Adrenal gland (tissue), 5 donors: ENCODE measurements around the gene MARS1.

Source experiments
- CTCF ChIP-seq, 6 experiments: fragments of 450-650 bp in 4 of 6; fragments of 200-600 bp in 2 of 6; sonication (generic) in 1 of 6; IDR thresholded peaks; 1 replicate in 5 of 6; 2 replicates in 1 of 6; pipeline versions ENCODE4 v1.5.1 to v1.8.0; 2016 to 2021; ENCODE audit warnings: antibody characterized with exemption in 6 of 6, mild to moderate bottlenecking in 2 of 6, moderate library complexity in 1 of 6
- POLR2A ChIP-seq, 2 donors: fragments of 450-650 bp; IDR thresholded peaks; one replicate each; pipeline ENCODE4 v1.6.1; 2017; ENCODE audit warnings: antibody characterized with exemption in 2 of 2, mild to moderate bottlenecking in 2 of 2, moderate library complexity in 1 of 2
- donor health status: DM: no; HTN: no; CAD: no.

- TF ChIP-seq CTCF (IDR thresholded peaks at IDR 0.05) (no peak), POLR2A (IDR thresholded peaks at IDR 0.05) (no peak)
These were observed 25.4 kb downstream of the MARS1 start for GRCh38 chr12:57513266-57513665.
